ENCODE measurements around the gene CNTN2.

The CNTN2 gene

GRCh38 chr1:205059660-205060059 is 16.6 kb downstream of the CNTN2 start:
- no peak for ATAC-seq
- Mint-ChIP-seq H3K27me3 (no peaks in the 10 kb centered on the region), H3K27ac (no peak overlapping the region), H3K4me1 (no peaks in the 10 kb centered on the region), H3K9me3 (no peaks in the 10 kb centered on the region), H3K4me3 (no peak overlapping the region)
- DNase-seq: no peak

DNA sequence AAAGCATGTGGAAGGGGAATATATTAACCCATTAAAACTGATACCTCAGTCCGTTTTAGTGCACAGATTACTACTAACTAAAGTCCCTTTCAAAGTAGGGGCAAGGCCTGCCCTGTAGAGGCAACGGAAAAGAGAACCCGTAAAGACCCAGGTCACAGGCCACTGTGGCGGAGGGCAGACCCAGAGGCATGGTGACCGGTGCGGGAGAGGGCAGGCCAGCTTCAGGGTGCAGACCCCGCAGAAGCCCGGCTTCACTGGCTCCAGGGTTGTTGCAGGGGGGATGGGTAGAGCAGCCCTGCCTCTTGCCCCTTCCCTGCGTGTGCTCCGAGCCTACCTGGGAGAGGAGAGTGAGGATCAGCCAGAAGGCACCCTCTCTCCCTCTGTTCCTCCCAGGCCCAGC is 17.7 kb downstream of the CNTN2 start:
- ATAC-seq (no peak), DNase-seq (no peak)
- Mint-ChIP-seq H3K27ac (no peak overlapping the region), H3K9me3 (no peaks in the 10 kb centered on the region), H3K27me3 (no peaks in the 10 kb centered on the region), H3K4me3 (no peak overlapping the region), H3K4me1 (no peaks in the 10 kb centered on the region)

DNA sequence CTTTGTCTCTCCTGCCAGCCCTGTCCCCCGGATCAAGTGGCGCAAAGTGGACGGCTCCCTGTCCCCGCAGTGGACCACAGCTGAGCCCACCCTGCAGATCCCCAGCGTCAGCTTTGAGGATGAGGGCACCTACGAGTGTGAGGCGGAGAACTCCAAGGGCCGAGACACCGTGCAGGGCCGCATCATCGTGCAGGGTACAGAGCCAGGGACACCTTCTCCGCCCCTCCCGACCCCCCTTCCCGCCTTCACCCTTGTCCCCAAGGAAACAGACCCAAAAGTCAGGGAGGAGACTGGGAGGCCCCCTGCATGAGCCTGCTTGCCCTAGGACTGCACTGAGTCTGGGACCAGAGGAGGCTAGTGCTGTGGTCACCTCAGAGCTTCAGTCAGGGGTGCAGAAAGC is 18.2 kb downstream of the CNTN2 start:
- no peak overlapping the region for H3K27ac Mint-ChIP-seq
- no peaks in the 10 kb centered on the region for H3K9me3 Mint-ChIP-seq
- DNase-seq: no peak
- H3K4me1 Mint-ChIP-seq: no peaks in the 10 kb centered on the region
- no peak overlapping the region for H3K4me3 Mint-ChIP-seq
- ATAC-seq: no peak
- H3K27me3 Mint-ChIP-seq: no peaks in the 10 kb centered on the region

DNA sequence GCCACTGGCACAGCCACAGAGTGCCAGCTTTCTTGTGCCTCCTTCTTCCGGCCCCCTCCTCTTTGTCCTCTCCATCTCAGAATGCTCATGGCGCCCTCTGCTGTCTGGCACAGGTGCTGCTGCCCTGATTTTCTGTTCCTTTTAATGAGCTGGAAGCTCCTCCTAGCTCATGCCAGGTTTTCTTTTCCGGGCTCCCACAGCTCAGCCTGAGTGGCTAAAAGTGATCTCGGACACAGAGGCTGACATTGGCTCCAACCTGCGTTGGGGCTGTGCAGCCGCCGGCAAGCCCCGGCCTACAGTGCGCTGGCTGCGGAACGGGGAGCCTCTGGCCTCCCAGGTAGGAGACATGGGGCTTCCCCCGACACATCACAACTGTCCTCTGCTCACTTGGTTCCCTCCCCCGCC is 18.7 kb downstream of the CNTN2 start:
- Mint-ChIP-seq H3K4me3 (no peak overlapping the region), H3K9me3 (no peaks in the 10 kb centered on the region), H3K4me1 (no peaks in the 10 kb centered on the region), H3K27me3 (no peaks in the 10 kb centered on the region), H3K27ac (peak overlapping the region in 1 of 2 donors; percentile 56)
- peak; percentile 76 for ATAC-seq
- peak; percentile 70 to 75 for DNase-seq

- H3K9me3 Mint-ChIP-seq: no peaks in the 10 kb centered on the region
- DNase-seq: no peak
- no peak for ATAC-seq
- no peaks in the 10 kb centered on the region for H3K27me3 Mint-ChIP-seq
- no peaks in the 10 kb centered on the region for H3K4me1 Mint-ChIP-seq
- H3K27ac Mint-ChIP-seq: no peak overlapping the region
- H3K4me3 Mint-ChIP-seq: no peak overlapping the region
These were observed 19.3 kb downstream of the CNTN2 start for GRCh38 chr1:205062319-205062718.

DNA sequence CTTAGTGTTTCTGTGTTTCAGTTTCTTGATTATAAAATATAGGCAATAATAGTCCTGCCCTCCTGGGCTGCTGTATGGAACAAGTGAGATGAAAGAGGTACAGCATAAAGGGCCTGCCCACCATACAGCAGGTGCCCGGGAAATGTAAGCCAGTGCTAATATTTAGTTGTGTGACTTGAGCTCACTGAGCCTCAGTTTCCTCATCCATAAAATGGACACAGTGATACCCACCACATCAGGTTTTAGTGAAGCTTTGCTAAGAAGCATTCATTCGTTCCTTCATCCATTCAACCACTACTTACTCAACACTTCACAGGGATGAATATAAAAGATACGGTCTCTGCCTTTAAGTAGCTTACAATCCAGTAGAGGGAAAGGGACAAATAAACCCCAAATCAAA is 19.9 kb downstream of the CNTN2 start:
- DNase-seq (no peak), ATAC-seq (no peak)
- no peak overlapping the region for H3K27ac Mint-ChIP-seq

GRCh38 chr1:205064301-205064700 is 21.3 kb downstream of the CNTN2 start:
- Mint-ChIP-seq H3K4me1 (no peaks in the 10 kb centered on the region), H3K27me3 (no peaks in the 10 kb centered on the region), H3K27ac (no peak overlapping the region), H3K4me3 (no peak overlapping the region), H3K9me3 (no peaks in the 10 kb centered on the region)
- ATAC-seq (no peak), DNase-seq (no peak)

More for the DNA sequence above, 19.9 kb downstream of the CNTN2 start:
- Mint-ChIP-seq H3K9me3 (no peaks in the 10 kb centered on the region), H3K4me1 (no peaks in the 10 kb centered on the region), H3K4me3 (no peak overlapping the region), H3K27me3 (no peaks in the 10 kb centered on the region)

- Mint-ChIP-seq H3K4me3 (no peak overlapping the region), H3K4me1 (no peaks in the 10 kb centered on the region), H3K9me3 (no peaks in the 10 kb centered on the region), H3K27me3 (no peaks in the 10 kb centered on the region), H3K27ac (no peak overlapping the region)
- ATAC-seq (no peak), DNase-seq (no peak)
These were observed 21.8 kb downstream of the CNTN2 start for GRCh38 chr1:205064741-205065316.

GRCh38 chr1:205065666-205066065 is 22.7 kb downstream of the CNTN2 start:
- Mint-ChIP-seq H3K4me3 (no peak overlapping the region), H3K27ac (peak overlapping the region in 1 of 2 donors; percentile 19), H3K9me3 (no peaks in the 10 kb centered on the region), H3K4me1 (no peaks in the 10 kb centered on the region), H3K27me3 (no peaks in the 10 kb centered on the region)
- no peak for DNase-seq
- no peak for ATAC-seq

- H3K4me1 Mint-ChIP-seq: no peaks in the 10 kb centered on the region
- no peaks in the 10 kb centered on the region for H3K27me3 Mint-ChIP-seq
- H3K4me3 Mint-ChIP-seq: no peak overlapping the region
- H3K27ac Mint-ChIP-seq: peak overlapping the region in 1 of 2 donors; percentile 19
- DNase-seq (no peak), ATAC-seq (no peak)
- no peaks in the 10 kb centered on the region for H3K9me3 Mint-ChIP-seq
These were observed 23.3 kb downstream of the CNTN2 start for GRCh38 chr1:205066141-205066818.

- Mint-ChIP-seq H3K4me3 (no peak overlapping the region), H3K9me3 (no peaks in the 10 kb centered on the region), H3K4me1 (no peaks in the 10 kb centered on the region)
These were observed 24.0 kb downstream of the CNTN2 start for GRCh38 chr1:205067031-205067430.

GRCh38 chr1:205068001-205068400 is 25.0 kb downstream of the CNTN2 start:
- Mint-ChIP-seq H3K4me3 (no peak overlapping the region), H3K9me3 (no peaks in the 10 kb centered on the region), H3K27ac (no peak overlapping the region), H3K27me3 (no peaks in the 10 kb centered on the region), H3K4me1 (no peaks in the 10 kb centered on the region)
- ATAC-seq (no peak), DNase-seq (no peak)

More at GRCh38 chr1:205067031-205067430, 24.0 kb downstream of the CNTN2 start:
- ATAC-seq: no peak
- no peaks in the 10 kb centered on the region for H3K27me3 Mint-ChIP-seq
- DNase-seq: no peak
- no peak overlapping the region for H3K27ac Mint-ChIP-seq

- ATAC-seq (no peak), DNase-seq (no peak)
- H3K4me3 Mint-ChIP-seq: no peak overlapping the region
- H3K4me1 Mint-ChIP-seq: no peaks in the 10 kb centered on the region
- no peaks in the 10 kb centered on the region for H3K9me3 Mint-ChIP-seq
- H3K27ac Mint-ChIP-seq: no peak overlapping the region
- no peaks in the 10 kb centered on the region for H3K27me3 Mint-ChIP-seq
These were observed 25.5 kb downstream of the CNTN2 start for GRCh38 chr1:205068457-205069040.

DNA sequence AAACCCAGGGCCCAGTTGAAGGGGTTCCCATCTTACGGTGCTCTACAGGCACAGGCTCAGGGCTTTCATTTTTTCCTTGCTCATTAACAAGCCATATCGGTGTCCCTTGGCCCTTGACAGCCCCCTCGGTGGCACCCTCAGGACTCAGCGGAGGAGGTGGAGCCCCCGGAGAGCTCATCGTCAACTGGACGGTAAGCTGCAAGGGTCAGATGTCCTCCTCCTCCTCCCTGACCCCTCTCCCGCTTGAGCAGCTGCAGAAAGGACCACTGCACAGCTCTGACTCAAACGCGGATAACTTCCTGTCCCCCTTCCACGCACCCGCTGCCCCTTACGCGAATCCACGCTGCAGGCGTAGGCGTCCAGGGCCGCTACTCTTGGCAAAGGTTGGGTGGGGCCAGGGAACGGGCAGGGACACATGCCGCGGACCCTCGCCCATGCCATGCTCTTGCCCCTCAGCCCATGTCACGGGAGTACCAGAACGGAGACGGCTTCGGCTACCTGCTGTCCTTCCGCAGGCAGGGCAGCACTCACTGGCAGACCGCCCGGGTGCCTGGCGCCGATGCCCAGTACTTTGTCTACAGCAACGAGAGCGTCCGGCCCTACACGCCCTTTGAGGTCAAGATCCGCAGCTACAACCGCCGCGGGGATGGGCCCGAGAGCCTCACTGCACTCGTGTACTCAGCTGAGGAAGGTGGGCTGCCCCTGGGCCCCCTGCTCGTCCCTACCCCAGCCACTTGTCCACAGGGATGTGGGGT is 26.5 kb downstream of the CNTN2 start:
- ATAC-seq (no peak), DNase-seq (no peak)
- Mint-ChIP-seq H3K4me3 (no peak overlapping the region), H3K27me3 (no peaks in the 10 kb centered on the region), H3K9me3 (no peaks in the 10 kb centered on the region), H3K4me1 (no peaks in the 10 kb centered on the region), H3K27ac (no peak overlapping the region)

DNA sequence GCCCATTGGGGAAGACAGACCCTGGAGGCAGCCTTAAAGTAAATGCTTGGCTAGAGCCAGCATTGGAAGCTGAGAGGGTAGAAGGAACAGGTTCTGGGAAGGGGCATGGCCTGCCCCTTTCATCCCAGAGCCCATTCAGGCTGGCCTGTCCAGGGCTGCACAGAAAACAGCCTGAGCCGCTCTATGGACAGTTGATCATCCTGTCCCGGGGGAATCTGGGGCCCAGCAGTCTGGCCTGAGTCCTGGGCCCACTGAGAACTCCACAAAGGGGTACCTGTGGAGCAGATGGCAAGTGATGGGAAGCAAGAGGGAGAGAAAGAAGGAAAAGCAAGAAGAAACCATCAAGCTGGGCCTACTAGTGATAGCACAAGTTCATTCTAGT is 28.0 kb downstream of the CNTN2 start:
- H3K4me3 Mint-ChIP-seq: no peak overlapping the region
- ATAC-seq: no peak
- H3K27ac Mint-ChIP-seq: peak overlapping the region in 1 of 2 donors; percentile 67
- no peaks in the 10 kb centered on the region for H3K4me1 Mint-ChIP-seq
- DNase-seq: no peak
- H3K27me3 Mint-ChIP-seq: no peaks in the 10 kb centered on the region
- no peaks in the 10 kb centered on the region for H3K9me3 Mint-ChIP-seq

DNA sequence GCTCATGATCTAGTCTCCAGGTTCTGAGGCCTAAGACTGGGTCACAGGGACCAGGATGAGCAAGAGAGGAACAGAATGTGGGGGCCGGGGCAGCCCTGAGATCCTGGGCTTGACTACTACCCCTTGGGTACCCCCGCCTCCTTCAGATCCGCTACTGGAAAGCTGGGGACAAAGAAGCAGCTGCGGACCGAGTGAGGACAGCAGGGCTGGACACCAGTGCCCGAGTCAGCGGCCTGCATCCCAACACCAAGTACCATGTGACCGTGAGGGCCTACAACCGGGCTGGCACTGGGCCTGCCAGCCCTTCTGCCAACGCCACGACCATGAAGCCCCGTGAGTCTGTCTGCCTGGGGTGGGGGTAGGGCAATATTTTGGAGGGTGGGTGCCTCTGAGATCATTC is 28.8 kb downstream of the CNTN2 start:
- no peaks in the 10 kb centered on the region for H3K4me1 Mint-ChIP-seq
- ATAC-seq: no peak
- H3K27ac Mint-ChIP-seq: peak overlapping the region in 1 of 2 donors; percentile 60
- no peaks in the 10 kb centered on the region for H3K9me3 Mint-ChIP-seq
- DNase-seq: no peak
- no peaks in the 10 kb centered on the region for H3K27me3 Mint-ChIP-seq
- no peak overlapping the region for H3K4me3 Mint-ChIP-seq
